IPS-20b (cell line): ENCODE measurements around the gene ACTL9.
"Not testable (repeated sequence)": the region's sequence is repeated elsewhere in the genome, so short reads cannot be mapped to it uniquely, and the experiment has no call there.

Experiments used
- H3K27ac ChIP-seq: one replicate; pipeline ENCODE4 v1.5.1; 2013; ENCODE audit warnings: low read length
- H3K27me3 ChIP-seq: 2 replicates; pipeline ENCODE4 v1.6.1; 2013; ENCODE audit warnings: mild to moderate bottlenecking, low read length, inconsistent platforms; ENCODE audit not compliant: insufficient read depth
- H3K36me3 ChIP-seq: 2 replicates; pipeline ENCODE4 v1.6.1; 2013; ENCODE audit warnings: low read depth, mild to moderate bottlenecking, inconsistent platforms, low read length, moderate library complexity; ENCODE audit not compliant: insufficient read depth
- H3K4me1 ChIP-seq: 2 replicates; pipeline ENCODE4 v1.6.1; 2013; ENCODE audit warnings: mild to moderate bottlenecking, control low read depth, inconsistent platforms, low read length, moderate library complexity; ENCODE audit not compliant: insufficient read depth
- H3K4me3 ChIP-seq: 2 replicates; pipeline ENCODE4 v1.5.1; 2013; ENCODE audit warnings: mild to moderate bottlenecking, low read length, inconsistent platforms
- H3K9ac ChIP-seq: 2 replicates; pipeline ENCODE4 v1.6.1; 2013; ENCODE audit warnings: low read depth, mild to moderate bottlenecking, inconsistent platforms, low read length, moderate library complexity
- H3K9me3 ChIP-seq: 2 replicates; pipeline ENCODE4 v1.6.1; 2013; ENCODE audit warnings: mild to moderate bottlenecking, low read depth, low read length, inconsistent platforms; ENCODE audit not compliant: insufficient read depth

The ACTL9 gene, protein sequence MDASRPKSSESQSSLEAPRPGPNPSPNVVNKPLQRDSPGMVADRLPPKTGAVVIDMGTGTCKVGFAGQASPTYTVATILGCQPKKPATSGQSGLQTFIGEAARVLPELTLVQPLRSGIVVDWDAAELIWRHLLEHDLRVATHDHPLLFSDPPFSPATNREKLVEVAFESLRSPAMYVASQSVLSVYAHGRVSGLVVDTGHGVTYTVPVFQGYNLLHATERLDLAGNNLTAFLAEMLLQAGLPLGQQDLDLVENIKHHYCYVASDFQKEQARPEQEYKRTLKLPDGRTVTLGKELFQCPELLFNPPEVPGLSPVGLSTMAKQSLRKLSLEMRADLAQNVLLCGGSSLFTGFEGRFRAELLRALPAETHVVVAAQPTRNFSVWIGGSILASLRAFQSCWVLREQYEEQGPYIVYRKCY

DNA sequence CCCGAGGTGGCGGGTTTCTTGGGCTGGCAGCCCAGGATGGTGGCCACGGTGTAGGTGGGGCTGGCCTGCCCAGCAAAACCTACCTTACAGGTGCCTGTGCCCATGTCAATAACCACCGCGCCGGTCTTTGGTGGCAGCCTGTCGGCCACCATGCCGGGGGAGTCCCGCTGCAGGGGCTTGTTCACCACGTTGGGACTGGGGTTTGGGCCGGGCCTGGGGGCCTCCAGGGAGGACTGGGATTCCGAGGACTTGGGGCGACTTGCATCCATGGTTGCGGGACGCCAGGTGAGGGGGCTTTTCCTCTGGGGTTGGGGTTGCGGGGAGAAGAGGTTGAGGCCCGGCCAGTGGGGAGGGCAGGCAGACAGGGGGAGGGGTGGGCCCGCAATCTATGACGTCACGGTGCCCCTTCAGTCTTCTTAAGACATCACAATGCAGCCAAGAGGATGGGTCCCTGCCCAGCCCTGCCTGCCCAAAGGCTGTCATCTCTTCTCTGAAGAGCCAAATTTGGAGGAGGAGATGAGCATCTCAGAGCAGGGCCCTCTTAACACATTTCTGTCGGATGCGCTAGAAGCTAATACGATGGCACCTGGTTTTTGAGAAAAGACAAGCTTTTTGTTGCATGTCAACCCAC lies at the start of gene ACTL9:
ACTL9 (minus strand) TSS at position 363 of the 631 bp plus-strand sequence; CDS start at position 269, 94 bp downstream.
- Histone ChIP-seq H3K9ac (no peak within 1 kb of the TSS), H3K27me3 (peaks cover 9% of the 10 kb centered on the region), H3K4me3 (no peak within 1 kb of the TSS), H3K9me3 (no peaks in the 10 kb centered on the region), H3K4me1 (no peaks in the 10 kb centered on the region; the same call in 1 of the 2 replicates), H3K36me3 (no peaks in the 10 kb centered on the region), H3K27ac (no peak within 1 kb of the TSS)

DNA sequence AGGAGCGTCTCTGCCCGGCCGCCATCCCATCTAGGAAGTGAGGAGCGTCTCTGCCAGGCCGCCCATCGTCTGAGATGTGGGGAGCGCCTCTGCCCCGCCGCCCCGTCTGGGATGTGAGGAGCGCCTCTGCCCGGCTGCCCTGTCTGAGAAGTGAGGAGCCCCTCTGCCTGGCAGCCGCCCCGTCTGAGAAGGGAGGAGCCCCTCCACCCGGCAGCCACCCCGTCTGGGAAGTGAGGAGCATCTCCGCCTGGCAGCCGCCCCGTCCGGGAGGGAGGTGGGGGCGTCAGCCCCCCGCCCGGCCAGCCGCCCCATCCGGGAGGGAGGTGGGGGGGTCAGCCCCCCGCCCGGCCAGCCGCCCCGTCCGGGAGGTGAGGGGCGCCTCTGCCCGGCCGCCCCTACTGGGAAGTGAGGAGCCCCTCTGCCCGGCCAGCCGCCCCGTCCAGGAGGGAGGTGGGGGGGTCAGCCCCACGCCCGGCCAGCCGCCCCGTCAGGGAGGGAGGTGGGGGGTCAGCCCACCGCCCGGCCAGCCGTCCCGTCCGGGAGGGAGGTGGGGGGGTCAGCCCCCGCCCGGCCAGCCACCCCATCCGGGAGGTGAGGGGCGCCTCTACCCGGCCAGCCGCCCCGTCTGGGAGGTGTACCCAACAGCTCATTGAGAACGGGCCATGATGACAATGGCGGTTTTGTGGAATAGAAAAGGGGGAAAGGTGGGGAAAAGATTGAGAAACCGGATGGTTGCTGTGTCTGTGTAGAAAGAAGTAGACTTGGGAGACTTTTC lies 40.9 kb upstream of the ACTL9 start:
- H3K4me3 ChIP-seq, H3K27me3 ChIP-seq, H3K4me1 ChIP-seq, H3K9ac ChIP-seq, H3K36me3 ChIP-seq, H3K27ac ChIP-seq: not testable (repeated sequence)
- peaks cover 25% of the 10 kb centered on the region for H3K9me3 ChIP-seq

DNA sequence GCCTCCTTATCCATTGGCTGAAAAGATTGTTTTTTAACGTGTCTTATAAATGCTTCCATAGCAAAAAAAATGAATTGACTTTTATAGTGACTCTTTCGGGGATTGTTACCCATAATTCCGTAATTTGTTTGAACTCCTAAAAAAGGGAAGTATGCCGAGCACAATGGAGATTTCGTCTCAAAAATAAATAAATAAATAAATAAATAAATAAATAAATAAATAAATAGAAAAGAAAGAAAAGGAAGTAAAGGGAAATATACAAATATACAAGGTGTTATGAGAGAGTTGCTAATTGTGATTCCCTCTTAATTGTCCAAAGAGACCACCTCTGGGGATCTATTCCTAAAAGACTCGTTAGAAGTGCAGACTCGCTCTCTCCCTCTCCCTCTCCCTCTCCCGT lies 39.8 kb upstream of the ACTL9 start:
- no peak overlapping the region for H3K9ac ChIP-seq
- no peaks in the 10 kb centered on the region for H3K4me1 ChIP-seq

DNA sequence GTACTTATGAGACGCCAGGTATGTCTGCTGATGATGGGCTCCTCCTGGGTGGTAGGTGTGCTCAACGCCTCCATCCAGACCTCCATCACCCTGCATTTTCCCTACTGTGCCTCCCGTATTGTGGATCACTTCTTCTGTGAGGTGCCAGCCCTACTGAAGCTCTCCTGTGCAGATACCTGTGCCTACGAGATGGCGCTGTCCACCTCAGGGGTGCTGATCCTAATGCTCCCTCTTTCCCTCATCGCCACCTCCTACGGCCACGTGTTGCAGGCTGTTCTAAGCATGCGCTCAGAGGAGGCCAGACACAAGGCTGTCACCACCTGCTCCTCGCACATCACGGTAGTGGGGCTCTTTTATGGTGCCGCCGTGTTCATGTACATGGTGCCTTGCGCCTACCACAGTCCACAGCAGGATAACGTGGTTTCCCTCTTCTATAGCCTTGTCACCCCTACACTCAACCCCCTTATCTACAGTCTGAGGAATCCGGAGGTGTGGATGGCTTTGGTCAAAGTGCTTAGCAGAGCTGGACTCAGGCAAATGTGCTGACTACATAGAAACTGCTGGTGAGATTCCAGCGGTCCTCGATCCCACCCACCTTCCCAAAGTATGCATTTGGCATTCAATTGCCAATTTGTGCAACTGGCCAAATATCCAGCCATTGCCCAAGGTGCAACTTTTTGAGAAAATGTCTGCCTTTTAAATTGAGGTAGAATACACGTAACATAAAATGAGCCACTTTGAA lies 33.0 kb upstream of the ACTL9 start:
- H3K4me1 ChIP-seq, result no peaks in the 10 kb centered on the region
- H3K9ac ChIP-seq, result no peak overlapping the region
- no peaks in the 10 kb centered on the region for H3K36me3 ChIP-seq
- H3K9me3 ChIP-seq, result peaks cover 76% of the 10 kb centered on the region
- no peak overlapping the region for H3K4me3 ChIP-seq
- H3K27ac ChIP-seq, result no peak overlapping the region
- H3K27me3 ChIP-seq, result no peaks in the 10 kb centered on the region

More for the DNA sequence above, 39.8 kb upstream of the ACTL9 start:
- Histone ChIP-seq H3K36me3 (no peaks in the 10 kb centered on the region), H3K27ac (no peak overlapping the region), H3K27me3 (no peaks in the 10 kb centered on the region), H3K9me3 (peaks cover 34% of the 10 kb centered on the region), H3K4me3 (no peak overlapping the region)

DNA sequence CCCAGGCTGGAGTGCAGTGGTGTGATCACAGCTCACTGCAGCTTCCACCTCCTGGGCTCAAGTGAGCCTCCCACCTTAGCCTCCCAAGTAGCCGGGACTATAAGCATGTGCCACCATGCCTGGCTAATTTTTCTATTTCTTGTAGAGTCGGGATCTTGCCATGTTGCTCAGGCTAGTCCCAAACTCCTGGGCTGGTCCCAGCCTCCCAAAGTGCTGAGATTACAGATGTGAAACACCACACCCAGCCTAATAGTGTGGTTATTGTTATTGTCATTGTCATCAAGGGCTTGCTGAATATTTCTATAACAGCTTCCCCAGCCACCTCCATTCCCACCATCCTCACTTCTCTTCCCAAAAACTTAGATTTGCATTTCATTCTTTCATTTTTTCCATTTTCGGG lies 25.7 kb upstream of the ACTL9 start:
- H3K4me1 ChIP-seq, result no peaks in the 10 kb centered on the region
- no peak overlapping the region for H3K4me3 ChIP-seq
- H3K36me3 ChIP-seq, result no peaks in the 10 kb centered on the region
- no peak overlapping the region for H3K27ac ChIP-seq
- H3K27me3 ChIP-seq, result no peaks in the 10 kb centered on the region
- no peak overlapping the region for H3K9ac ChIP-seq
- peaks cover 81% of the 10 kb centered on the region for H3K9me3 ChIP-seq

DNA sequence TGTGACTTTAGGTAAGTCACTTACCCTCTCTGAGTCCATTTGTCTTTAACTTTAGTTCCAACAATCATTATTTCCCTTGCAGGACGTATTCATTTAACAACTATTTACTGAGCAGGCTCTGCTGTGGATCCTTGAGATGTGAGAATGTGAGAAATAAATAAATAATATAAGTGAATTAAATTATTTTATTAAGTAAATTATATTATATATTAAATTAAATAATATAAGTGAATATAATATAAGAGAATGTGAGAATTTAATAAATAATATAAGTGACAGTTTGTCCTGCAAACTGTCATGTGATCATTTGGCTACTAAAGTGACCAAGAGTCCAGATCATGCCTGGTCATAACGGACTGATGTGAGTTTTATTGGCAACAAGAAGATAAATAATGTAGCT lies 23.4 kb upstream of the ACTL9 start:
- H3K4me3 ChIP-seq, result no peak overlapping the region
- no peaks in the 10 kb centered on the region for H3K4me1 ChIP-seq
- H3K9me3 ChIP-seq, result peaks cover 78% of the 10 kb centered on the region
- H3K27me3 ChIP-seq, result no peaks in the 10 kb centered on the region
- H3K9ac ChIP-seq, result no peak overlapping the region
- no peak overlapping the region for H3K27ac ChIP-seq
- H3K36me3 ChIP-seq, result no peaks in the 10 kb centered on the region

DNA sequence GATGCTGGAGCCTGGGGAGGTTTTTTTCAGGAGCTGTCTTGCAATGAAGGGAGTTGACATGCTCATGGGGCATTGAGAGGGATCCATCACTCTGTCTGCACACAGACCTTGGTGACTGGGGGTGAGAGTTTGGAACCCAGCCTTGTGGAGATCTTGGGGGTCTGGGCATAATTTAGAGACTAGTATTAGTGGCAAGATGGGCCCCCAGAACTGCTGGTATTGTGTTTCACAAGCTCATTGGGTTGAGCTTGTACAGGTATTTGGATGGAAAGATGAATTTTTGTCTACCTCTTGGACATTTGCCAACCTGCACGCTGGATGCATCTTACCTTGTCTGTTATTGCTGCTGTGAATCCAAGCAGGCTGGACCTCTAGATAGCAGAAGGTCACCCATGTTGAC lies 22.7 kb upstream of the ACTL9 start, which contains the start of gene OR2Z1:
OR2Z1 (plus strand) TSS at position 301 of the 400 bp plus-strand sequence. CDS start 9,395 bp downstream, outside the sequence.
- Histone ChIP-seq H3K27ac (no peak within 1 kb of the TSS), H3K4me1 (no peaks in the 10 kb centered on the region), H3K4me3 (no peak within 1 kb of the TSS), H3K9me3 (peaks cover 72% of the 10 kb centered on the region), H3K36me3 (no peaks in the 10 kb centered on the region), H3K9ac (no peak within 1 kb of the TSS), H3K27me3 (no peaks in the 10 kb centered on the region)

DNA sequence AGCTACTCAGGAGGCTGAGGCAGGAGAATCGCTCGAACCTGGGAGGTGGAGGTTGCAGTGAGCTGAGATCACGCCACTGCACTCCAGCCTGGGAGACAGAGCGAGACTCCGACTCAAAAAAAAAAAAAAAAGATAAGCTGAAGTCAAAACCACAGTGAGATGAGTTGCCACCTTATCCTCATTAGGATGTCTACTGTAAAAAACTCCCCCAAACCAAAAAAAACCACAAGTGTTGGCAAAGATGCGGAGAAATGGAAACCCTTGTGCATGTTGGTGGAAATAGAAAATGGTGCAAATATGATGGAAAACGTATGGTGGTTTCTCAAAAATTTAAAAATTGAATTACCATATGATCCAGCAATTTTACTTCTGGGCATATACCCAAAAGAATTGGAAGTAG lies 11.7 kb upstream of the ACTL9 start:
- not testable (repeated sequence) for H3K4me3 ChIP-seq, H3K9ac ChIP-seq, H3K27me3 ChIP-seq, H3K27ac ChIP-seq, H3K4me1 ChIP-seq, H3K36me3 ChIP-seq
- peaks cover 46% of the 10 kb centered on the region for H3K9me3 ChIP-seq

DNA sequence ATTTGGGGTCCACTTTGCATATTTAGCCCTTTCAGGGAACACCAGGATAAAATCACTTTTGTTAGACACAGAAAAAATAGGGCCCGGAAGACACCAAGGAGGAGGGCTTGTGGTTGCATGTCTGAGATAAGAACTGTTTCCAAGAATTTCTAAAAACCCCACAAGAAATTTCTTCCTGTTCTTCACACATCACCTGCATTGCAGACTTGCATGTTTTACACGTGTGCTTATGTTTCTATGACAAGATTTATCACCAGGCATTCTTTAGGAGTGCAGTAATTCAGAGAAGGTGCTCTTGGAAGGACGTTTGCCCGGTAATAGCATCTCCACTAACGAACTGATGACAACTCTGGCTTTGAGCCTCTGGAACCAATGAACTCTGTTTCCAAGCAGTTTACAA lies 7.1 kb upstream of the ACTL9 start:
- Histone ChIP-seq H3K27me3 (no peaks in the 10 kb centered on the region), H3K4me3 (no peak overlapping the region), H3K9ac (no peak overlapping the region), H3K4me1 (no peaks in the 10 kb centered on the region), H3K27ac (no peak overlapping the region), H3K9me3 (peaks cover 7% of the 10 kb centered on the region), H3K36me3 (no peaks in the 10 kb centered on the region)

DNA sequence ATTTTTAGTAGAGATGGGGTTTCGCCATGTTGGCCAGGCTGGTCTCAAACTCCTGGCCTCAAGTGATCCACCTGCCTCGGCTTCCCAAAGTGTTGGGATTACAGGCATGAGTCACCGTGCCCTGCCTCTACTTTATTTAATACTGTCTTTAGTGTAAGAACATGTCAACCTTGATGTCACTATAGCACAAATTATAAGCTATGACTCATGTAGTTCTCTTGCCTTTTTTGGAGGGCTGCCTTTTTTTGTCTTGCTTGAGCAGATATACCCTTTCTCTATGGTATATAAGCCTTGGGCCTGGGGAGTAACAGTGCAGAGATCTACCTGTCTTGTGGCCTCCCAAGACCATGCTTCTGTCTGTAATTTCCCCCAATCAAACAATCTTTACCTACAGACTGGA lies 6.7 kb upstream of the ACTL9 start:
- H3K9me3 ChIP-seq, H3K27ac ChIP-seq: not testable (repeated sequence)

DNA sequence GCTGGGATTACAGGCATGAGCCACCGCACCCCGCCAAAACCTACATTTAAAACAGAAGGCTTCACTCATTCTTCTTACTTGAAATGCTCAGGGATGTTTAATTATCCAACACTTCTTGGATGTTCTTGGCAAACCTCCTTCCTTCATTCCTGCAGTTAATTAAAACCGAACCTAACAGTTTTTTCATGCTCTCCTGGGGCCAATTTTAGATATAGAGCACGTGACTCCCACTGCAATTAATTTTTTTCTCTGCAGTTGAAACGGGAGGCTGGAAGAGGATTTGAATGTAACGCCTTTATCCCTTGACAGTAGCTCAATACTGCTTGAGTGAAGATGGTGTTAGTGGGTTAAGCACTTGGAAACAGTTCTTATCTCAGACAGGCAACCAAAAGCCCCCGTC lies 4.6 kb upstream of the ACTL9 start:
- Histone ChIP-seq H3K4me1 (no peaks in the 10 kb centered on the region; the same call in 1 of the 2 replicates), H3K27ac (no peak overlapping the region), H3K36me3 (no peaks in the 10 kb centered on the region), H3K9me3 (no peaks in the 10 kb centered on the region), H3K9ac (no peak overlapping the region), H3K27me3 (peaks cover 9% of the 10 kb centered on the region; the same call in 1 of the 2 replicates), H3K4me3 (no peak overlapping the region)

More for the DNA sequence above, 6.7 kb upstream of the ACTL9 start:
- not testable (repeated sequence) for H3K27me3 ChIP-seq, H3K36me3 ChIP-seq, H3K4me3 ChIP-seq, H3K4me1 ChIP-seq, H3K9ac ChIP-seq
